ENCODE data around the gene MAFB. TPM values are rescaled to one million over a fixed set of nuclear protein-coding genes. Genes with fewer than 3 reads are reported as not detected.

The MAFB gene
- total RNA-seq, 1 experiment from 2014 or later: 0.97 TPM

DNA sequence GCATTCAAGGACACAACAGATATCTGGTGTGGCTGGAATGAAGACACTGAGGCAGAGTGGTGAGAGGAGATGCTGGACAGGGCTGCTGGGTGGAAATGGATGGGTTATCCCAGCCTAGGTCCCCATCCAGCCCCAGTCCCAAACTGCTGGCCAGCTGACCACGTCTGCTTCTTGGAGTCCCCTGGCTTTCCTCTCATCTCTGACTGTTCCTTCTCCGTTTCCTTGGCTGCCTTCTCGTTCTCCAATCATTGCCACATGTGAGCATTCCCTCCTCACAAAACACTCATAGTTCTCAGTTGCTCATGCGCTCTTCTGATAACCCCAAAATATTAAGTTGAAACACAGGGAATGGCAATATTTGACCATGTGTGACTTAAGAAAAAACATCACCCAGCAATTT is 31.5 kb downstream of the MAFB start:
- no peak for DNase-seq (ENCODE audit: low read depth)

DNA sequence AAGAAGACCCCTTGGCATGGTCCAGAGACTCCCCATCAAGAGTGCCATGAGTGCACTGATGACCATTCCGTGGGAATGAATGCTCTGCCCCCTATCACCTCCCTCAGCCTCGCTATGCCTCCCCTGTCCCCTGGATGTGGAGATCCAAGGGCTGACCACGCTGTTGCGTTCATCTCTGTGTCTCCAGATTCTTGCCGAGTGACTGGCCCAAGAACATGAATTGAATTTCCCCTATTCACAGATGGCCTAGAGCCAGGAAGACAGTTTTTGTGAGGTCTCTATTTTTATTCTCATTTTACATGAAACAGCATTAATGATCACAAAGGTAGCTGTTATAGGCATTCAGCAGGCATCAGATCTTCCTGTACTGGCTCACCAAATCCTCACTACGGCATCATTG is 33.6 kb downstream of the MAFB start:
- DNase-seq (ENCODE audit: low read depth): no peak

DNA sequence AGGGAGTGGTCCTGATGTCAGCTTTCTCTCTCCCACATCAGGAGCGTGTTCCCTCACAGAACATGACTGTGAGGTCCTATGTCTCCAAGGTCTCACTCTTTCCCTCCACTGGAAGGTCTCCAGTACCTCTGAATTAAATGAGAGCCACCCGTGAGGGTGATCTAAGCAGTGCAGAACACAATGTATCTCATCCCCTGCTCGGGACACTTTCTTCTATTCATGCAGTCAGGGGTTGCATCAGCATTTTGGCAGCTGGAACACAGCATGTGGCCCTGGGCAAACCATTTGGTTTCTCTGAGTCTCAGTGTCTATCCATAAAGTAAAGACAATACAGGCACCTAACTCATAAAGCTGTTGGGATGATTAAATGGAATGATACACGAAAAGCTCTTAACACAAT is 34.2 kb downstream of the MAFB start:
- no peak for DNase-seq (ENCODE audit: low read depth)

DNA sequence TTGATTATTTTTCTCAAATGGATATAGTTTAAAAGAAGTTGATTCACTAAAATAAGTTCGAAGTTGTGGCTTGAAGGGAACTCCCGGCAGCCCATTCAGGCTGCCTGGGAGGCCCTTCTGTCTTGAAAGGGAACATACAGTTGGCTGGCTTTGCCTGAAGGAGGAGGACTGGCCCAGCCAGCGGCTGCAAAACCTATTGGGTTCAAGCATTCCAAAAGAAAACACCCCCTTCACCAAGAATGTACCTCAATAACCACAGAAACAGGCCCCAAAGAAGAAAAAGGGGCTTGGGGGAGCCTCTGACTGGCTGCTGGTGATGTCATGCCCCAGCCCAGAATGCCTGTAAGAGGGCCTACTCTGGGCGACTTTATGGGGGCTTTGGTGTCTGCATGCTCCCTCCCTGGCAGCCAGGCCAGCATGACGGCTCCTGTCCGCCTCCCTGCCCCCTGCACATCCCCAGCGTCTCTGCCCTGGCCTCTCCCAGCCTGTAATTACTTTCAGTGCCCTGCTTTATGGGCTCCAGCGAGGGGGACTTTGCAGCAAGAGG is 36.5 kb downstream of the MAFB start:
- peak; percentile 46 for DNase-seq (ENCODE audit: low read depth)

DNA sequence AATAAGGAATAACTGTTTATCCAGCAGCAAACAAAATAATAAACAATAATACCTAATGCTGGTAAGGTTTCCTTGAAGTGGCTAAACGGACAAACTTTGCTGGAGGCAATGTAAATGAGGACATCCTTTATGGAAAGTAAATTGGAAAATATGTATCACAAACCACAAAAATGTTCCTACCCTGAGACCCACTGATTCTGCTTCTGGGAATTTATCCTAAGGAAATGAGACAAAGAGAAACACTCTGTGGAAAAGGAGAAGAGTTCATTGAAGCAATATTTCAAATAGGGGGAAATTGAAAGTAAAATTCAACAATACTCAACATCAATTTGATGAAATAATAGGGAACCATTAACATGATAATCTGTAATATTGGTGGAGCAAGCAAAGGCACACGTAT is 37.9 kb downstream of the MAFB start:
- peak; percentile 66 for DNase-seq (ENCODE audit: low read depth)

DNA sequence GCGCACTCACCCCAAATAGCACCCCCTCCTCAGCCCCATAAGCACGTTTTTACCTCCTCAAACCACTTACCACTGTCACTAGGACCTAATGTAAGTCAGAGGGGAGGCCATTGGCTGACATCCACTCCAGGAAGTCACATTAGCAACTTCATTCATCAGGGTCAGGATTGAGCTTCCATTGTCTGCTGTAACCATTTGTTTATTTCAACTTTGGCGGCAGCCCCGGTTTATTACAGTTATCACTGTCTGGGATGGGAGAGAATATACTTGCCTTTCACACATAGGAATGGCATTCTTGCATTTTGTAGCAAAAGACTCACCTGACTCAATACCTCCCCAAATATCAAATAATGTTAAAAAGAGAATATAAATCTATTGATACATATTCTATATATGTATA is 38.3 kb downstream of the MAFB start:
- peak; percentile 32 for DNase-seq (ENCODE audit: low read depth)

DNA sequence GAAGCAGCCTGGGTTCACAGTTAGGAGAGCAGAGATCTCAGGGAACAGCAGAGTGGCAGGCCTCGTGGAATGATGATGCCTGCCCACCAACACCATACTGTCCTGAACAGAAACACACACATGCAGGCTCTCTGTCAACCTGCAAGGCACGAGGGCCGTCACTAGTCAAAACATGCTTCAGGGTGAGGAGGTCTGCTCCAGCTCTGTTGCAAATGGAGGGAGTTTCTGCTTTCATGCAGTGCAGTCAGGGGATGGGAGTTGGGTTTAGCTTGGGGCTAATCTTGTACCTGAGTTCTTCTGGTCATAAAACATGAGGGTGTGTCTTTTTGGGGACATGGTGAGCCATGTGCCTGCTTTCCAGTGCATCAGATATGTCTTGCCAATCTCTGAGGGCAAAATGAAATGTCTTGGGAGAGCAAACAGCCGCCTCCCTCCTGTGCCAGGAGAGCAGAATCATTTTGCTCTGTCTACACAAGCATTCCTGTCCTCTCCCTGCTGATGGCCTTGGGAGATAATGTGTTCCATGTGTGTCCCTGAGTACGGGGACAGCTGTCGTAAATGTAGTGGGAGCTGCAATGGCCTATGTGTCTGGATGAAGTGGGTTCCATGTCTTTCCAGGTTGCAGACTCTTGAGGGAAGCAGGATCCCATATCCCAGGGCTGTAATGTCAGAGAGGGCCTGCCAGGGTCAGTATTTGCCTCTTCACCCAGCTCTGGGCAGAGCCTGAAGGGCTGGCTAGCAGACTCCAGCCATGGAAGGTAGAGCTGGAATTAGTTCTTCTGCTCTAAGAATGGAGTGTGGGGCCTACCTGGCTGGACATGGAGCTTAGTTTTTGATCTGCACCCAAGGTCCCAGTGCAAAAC is 40.6 kb downstream of the MAFB start:
- no peak for DNase-seq (ENCODE audit: low read depth)

DNA sequence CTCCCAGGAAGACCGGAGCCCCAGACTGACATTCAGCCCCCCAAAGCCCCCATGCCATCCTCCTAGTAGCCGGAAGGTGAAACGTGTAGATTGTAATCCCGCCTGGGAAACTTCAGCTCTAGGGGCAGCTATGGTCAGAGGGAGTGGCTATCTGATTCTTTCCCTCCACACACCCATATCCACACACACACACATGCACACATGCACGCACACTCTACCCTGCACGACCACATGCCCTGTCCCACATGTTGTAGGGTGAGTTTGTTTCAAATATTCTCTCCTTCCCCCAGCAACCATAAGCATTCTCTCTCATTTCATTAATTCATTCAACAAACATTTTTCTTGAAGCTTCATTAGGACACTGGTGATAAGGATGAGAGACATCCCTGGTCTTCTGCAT is 42.2 kb downstream of the MAFB start:
- DNase-seq (ENCODE audit: low read depth): no peak

DNA sequence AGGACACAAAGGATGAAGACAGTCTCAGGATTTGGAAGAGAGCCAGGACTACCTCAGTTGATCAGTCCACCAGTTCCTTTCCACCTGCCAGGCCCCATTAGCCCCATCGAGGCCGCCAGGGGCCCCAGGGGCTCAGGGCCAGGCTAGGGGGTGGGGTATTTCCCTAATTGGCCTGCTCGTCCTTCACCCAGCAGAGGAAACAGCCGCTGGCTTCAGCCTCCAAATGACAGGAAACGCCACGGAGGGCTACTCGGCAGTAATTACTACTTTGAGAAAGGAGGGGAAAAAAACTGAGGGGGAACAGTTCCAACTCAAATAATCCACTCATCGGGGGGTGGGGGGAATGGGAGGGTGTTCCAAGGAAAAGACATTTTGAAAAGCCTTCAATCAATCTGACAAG is 42.7 kb downstream of the MAFB start:
- DNase-seq (ENCODE audit: low read depth): peak; percentile 47

DNA sequence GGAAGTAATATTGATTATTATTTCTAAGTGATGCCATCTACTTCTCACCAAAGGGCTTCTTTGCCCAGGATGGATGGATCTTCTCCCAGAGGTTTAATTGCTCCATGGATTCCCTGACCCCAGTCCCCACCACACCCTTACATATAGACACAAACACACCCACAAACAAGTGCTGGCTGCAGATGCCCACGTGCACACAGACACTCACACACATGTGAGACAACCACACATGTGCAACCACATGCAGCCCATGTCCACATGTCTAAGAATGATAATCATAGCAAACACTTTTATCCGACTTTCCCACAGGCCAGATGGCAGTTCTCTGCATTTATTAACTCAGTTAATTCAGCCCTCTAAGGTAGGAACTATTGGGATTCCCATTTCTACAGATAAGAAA is 44.2 kb downstream of the MAFB start:
- DNase-seq (ENCODE audit: low read depth): no peak

DNA sequence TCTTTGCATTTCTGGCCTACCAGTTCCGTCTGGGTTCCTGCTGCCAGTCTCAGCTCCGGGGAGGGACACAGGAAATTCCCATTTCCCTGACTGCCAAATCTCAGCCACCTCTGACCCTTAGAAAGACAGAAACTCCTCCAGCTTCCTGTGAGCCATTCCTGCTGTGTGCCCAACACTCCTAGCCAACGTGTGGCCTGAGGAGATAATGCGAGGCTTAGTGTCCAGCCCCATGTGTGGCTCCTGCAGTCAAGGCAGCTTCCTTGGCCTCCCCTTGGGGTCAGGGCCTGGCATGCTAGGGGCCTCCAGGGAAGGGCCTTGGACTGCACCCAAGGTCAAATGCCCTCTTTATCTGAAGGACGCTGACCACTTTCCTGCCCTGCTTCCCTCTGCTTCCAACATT is 45.1 kb downstream of the MAFB start:
- peak; percentile 18 for DNase-seq (ENCODE audit: low read depth)

DNA sequence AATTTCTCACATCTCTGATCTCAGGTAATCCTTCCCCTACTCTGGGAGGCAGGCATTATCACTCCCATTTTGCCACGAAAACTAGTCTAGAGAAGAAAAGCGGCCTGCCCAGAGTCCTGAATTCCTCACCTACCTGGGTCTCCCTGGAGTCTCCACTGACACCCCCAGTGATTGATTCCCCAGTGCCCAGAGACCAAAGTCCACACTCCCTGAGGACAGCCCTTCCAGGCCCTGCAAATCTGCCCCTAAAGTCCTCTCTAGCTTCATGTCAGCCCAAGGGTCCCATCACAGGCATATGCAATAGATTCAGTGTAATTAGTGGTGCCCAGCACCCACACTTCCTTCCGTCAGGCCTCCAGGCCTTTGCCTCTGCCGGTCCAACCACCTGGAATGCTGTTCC is 47.2 kb downstream of the MAFB start:
- no peak for DNase-seq (ENCODE audit: low read depth)

DNA sequence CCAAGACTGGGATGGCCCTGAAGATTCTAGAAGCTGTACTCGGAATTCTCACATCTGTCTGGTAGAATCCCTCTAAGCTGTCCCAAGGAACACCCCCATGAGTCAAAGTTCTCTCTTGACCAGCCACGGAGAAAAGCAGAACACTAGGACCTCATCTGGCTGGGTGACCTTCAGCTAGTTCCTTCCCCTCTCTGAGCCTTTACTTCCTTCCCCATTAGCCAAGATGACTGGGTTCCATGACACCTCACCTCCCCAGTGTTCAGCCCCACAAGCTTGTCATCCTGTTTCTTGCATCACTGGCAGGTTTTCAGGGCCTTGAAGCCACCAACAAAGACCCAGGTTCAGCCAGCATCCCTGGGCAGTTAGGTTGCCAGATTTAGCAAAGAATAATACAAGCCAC is 47.8 kb downstream of the MAFB start:
- no peak for DNase-seq (ENCODE audit: low read depth)

DNA sequence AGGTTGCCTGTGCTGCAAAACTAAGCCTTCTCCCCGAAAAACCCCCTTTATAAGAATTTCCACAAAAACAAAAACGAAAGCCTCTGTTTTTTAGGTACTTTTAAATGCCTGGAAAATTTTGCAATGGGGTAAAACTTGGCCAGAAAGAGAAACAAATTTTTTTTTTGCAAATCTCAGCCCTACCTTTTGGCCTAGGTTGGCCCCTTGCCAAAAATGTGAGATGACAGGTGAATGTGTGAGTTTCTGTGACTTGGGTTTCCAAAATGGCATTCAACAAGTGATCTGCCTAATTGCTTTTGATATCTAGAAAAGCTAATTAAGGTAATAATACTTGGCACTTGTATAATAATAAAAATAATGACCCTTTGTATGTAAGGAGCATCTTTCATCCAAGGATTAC is 48.4 kb downstream of the MAFB start:
- DNase-seq (ENCODE audit: low read depth): no peak

DNA sequence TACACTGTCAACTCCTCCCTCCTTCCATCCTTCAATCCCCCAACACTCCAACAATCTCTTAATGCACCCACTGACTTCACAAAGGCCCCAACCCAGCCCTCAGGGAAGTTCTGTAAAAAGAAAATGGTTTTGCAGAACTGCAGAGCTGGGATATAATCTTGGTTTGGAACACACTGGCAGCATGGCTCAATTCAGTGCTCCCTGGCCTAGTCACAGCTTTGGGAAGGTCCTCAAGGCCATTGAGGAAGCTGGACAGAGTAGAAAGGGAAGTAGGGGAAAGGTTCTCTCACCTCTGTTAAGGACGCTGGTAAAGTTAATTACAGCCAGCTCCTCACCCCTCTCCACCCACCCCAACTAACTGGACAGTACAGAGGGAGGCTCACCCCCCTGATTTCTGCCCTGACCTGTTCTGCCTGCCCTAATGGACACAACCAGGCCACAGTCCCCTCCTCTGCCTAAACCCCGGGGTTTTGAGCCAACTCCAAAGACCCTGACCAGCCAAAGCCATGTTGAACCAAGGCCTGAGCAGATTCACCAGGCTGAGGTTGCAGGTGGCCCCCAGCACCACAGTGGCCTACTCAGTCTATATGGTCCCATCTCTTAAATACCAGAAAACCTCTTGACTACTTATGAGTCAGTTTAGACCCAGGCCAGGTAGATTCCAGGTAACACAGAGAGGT is 49.2 kb downstream of the MAFB start:
- no peak for DNase-seq (ENCODE audit: low read depth)

DNA sequence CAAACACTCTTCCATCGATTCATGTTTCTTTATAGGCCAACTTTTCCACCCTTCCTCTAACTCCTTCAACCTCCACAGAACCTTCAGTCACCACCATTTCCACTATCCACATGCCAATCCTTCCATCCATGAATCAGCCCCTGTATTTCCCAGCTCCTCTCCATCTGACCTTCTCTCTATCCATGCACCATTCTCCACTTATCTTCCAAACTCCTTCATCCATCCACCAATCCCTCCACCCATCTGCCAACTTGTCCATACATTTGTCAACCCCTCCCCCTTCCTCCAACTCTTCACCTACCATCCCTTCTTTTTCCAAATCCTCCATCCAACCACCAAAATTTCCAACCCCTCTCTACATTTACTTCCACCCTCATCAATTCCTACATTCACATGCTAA is 49.9 kb downstream of the MAFB start:
- no peak for DNase-seq (ENCODE audit: low read depth)

DNA sequence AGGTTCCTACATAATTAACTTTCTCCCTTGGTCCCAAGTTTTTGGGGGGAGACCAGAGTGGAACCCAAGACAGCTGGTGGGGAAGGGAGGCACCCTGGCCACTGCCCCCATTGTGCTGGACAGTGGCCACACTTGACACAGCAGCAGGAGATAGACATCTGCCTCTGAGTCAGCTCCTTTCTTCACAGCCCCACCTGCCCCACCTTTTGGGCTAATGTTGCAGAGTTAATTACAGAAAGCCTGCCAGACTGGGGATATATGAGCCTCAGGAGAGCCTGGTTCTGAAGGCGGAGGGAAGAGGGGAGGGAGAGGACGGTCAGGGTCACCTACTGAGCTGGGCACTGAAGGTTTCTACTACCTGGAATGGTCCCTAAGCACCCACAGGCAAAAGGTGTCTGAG is 50.6 kb downstream of the MAFB start:
- no peak for DNase-seq (ENCODE audit: low read depth)

DNA sequence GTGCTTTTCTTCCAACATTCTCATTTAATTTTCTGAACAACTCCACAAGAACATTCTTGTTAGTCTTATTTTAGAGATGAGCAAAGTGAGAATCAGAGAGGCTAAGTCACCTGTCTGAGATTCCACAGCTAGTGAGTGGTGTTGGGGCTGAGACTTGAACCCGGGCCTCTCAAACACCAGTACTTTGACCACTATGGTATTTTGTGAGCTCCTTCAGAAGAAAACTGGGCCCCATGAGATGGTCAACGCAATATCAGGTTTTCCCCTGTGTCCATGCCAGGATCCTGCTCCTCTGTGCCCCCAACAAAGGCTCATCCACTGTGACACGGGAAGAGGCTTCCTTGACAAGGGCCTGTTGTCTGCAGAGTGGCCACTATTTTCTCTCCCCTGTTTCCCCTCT is 51.9 kb downstream of the MAFB start:
- no peak for DNase-seq (ENCODE audit: low read depth)

DNA sequence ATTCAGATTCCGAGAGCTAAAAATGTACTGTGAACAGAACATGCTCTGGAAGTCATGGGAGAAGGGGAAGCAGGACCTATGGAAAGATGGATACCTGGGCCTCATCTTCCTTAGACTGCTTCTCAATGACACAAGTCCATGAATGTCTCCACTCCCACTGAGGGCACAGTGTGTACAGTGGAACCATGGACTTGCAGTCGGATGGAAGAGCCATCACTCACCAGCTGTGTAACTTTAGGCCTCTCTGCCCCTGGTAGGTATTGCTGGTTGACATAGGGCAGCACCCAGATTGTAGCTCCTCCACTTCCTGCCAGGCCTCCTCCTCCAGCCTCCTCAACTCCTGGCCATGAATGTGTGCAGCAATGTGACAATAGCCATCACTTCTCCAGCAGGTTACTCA is 52.5 kb downstream of the MAFB start:
- DNase-seq (ENCODE audit: low read depth): no peak

DNA sequence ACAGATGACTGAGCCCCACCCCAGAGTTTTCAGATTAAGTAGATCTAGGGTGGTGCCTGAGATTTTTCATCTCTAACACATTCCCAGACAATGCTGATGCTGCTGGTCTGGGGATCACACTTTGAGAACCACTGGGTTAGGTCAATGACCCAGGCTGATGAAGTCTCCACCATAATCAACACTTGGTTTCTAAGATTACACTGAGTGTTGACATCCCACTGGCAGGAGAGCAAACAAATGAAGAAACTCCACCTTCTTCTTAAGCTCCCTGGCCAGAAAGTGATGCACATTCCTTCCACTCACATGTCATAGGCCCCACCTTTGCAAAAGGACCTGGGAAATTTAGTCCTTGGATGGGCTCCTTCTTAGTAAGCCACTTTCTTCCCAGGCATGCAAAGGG is 53.1 kb downstream of the MAFB start:
- no peak for DNase-seq (ENCODE audit: low read depth)
